ENCODE measurements around the gene DHRS11.

- TF ChIP-seq, protein P1, sequence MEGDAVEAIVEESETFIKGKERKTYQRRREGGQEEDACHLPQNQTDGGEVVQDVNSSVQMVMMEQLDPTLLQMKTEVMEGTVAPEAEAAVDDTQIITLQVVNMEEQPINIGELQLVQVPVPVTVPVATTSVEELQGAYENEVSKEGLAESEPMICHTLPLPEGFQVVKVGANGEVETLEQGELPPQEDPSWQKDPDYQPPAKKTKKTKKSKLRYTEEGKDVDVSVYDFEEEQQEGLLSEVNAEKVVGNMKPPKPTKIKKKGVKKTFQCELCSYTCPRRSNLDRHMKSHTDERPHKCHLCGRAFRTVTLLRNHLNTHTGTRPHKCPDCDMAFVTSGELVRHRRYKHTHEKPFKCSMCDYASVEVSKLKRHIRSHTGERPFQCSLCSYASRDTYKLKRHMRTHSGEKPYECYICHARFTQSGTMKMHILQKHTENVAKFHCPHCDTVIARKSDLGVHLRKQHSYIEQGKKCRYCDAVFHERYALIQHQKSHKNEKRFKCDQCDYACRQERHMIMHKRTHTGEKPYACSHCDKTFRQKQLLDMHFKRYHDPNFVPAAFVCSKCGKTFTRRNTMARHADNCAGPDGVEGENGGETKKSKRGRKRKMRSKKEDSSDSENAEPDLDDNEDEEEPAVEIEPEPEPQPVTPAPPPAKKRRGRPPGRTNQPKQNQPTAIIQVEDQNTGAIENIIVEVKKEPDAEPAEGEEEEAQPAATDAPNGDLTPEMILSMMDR (conservative IDR thresholded peaks at IDR 0.05; ENCODE audit: low read depth in 2 of 2): no peak
- TF ChIP-seq ZNF462 (CRISPR knock-in tag; IDR thresholded peaks at IDR 0.05) (no peak), POLR2AphosphoS5 (IDR thresholded peaks at IDR 0.05; ENCODE audit: low read depth) (no peak)
Measured at GRCh38 chr17:36650096-36650775, 58.6 kb downstream of the DHRS11 start.
